GM21447 (cell line): ENCODE data around the gene GNB2.
"Not testable (repeated sequence)": the region's sequence is repeated elsewhere in the genome, so short reads cannot be mapped to it uniquely, and the experiment has no call there.

Experiments used
- ATAC-seq: cut with Tn5 transposase; IDR thresholded peaks from one replicate; pipeline ENCODE4 v1.9.1; 2021; ENCODE audit not compliant: unreplicated experiment

GNB2 gene

GRCh38 chr7:100662194-100662776 lies 11.3 kb upstream of the GNB2 start:
- not testable (repeated sequence) for ATAC-seq

DNA sequence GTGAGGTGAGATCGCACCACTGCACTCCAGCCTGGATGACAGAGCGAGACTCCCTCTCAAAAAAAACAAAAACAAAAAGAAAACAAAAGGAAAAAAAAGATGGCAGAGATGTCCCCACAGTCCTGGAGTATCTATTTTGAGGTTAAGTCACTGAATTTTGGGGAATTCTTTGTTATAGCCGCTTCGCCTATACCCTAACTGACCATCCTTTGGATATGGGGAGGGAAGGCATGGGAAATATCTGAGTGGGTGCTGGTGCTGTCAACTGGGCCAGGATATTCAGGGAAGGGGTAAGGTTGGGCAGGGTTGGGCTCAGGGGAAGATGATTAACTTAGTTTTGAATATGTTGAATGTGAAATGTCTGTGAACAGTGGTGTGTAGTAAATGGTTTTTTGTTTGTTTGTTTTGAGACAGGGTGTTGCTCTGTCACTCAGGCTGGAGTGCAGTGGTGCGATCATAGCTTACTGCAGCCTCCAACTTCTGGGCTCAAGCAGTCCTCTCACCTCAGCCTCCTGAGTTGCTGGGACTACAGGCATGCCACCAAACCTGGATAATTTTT lies 8.3 kb upstream of the GNB2 start:
- ATAC-seq = no peak

DNA sequence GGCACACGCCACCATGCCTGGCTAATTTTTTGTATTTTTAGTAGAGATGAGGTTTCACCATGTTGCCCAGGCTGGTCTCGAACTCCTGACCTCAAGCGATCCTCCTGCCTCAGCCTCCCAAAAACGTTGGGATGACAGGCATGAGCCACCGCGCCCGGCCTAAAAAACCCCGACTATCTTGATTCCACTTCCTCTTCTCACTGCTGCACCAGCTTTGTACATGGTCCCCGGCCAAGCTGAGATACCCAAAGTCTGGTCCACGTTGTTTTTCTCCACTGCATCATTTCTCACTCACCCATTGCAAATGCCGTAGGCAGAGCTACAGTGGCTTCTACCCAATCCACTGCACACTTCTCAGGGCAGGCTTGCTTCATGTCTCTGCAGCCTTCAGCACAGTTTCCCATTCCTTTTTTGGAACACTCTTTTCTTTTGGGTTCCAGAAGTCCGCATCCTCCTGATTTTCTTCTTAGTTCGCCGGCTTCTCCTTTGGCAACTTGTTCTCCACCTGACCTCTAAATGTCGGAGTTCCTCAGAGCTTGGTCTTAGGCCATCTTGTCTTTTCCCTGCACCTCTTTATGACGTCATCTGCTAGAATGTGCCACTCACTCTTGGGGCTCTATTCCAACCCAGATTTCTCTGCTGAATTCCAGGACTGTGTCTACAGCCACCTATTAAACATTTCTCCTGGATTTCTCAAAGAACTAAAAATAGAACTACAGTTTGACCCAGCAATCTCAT lies 6.0 kb upstream of the GNB2 start:
- ATAC-seq = no peak

- no peak for ATAC-seq
Observed at GRCh38 chr7:100668069-100668449, 5.5 kb upstream of the GNB2 start.

GRCh38 chr7:100669106-100669505 lies 4.4 kb upstream of the GNB2 start:
- ATAC-seq = not testable (repeated sequence)

- no peak for ATAC-seq
Observed at GRCh38 chr7:100670074-100670473, 3.5 kb upstream of the GNB2 start.

GRCh38 chr7:100671353-100672327 lies 1.9 kb upstream of the GNB2 start:
- no peak for ATAC-seq

DNA sequence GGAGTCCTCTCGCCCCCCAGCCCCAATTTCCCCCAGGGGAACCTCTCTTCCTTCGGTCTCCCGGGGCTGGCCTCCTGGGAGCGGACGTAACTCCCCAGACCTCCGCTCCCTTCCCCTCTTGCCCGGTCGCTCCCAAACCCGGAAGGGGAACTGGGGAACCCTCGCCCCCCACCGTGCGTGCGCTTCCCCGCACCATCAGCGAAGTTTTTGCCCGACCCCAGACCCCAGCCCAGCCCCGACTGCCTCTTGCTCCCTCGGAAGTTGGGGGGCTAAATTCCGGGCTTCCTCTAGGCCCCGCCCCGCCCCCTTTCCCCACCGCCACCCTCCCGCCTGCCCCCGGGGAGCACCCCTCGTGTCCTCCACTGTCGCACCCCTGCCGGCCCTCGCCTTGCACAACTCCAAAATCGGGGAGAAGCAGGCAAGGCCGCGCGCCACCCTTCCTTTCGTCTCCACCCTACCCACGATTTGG lies 436 bp downstream of the GNB2 start:
- ATAC-seq = no peak

- ATAC-seq = no peak
Observed at GRCh38 chr7:100674411-100675104, 1.0 kb downstream of the GNB2 start.

- ATAC-seq = no peak
Observed at GRCh38 chr7:100675105-100675451, 1.5 kb downstream of the GNB2 start.

DNA sequence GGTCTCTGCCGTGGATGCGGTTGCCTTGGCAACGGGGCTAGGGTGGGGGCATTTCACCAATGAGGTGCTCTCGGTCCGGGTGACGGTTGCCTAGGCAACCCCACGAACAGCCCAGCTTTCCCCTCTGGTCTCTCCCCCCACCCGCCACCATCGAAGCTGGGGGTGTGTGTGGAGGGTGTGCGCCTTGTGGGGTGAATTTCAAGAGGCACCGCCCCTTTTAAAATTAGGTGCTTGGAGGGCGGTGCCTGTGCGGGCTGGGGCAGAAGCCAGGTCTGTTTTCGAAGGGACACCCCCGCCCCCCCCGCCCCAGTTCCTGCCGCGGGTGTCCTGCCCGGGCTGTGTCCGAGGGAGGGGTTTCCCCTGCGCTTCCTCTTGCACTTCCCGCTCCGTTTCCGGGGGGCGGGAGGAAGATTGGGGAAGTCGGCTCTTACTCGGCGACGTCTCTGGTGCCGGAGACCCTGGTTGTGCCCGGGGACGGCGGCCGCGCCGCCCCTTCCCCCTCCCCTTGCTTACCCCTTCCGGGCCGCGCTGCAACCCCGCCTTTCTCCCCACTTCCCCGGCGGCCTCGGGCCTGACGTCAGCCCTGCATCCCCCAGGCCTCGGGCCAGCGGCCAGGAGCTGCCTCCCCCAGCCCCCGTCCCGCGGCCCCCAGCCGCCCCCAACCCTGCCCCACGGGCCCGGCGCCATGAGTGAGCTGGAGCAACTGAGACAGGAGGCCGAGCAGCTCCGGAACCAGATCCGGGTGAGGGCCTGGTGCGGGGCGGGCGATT lies 2.2 kb downstream of the GNB2 start:
- peak; percentile 33 for ATAC-seq

- no peak for ATAC-seq
Observed at GRCh38 chr7:100676501-100677306, 3.2 kb downstream of the GNB2 start.

GRCh38 chr7:100677308-100678267 lies 4.0 kb downstream of the GNB2 start:
- ATAC-seq = no peak

GRCh38 chr7:100678291-100678984 lies 4.9 kb downstream of the GNB2 start:
- ATAC-seq = no peak

GRCh38 chr7:100679129-100679926 lies 5.8 kb downstream of the GNB2 start:
- ATAC-seq = no peak

GRCh38 chr7:100679927-100680575 lies 6.5 kb downstream of the GNB2 start:
- ATAC-seq = no peak
